Naive thymus-derived CD4-positive, alpha-beta T cell (primary cell): ENCODE results near the gene MSRB1. TPM values are rescaled to one million over a fixed set of nuclear protein-coding genes. Genes with fewer than 3 reads are reported as not detected.

Experiments
- ATAC-seq: fragments of 150-1000 bp; cut with Tn5 transposase; 2 replicates; pipeline ENCODE4 v1.10.0; 2021; ENCODE audit warnings: mild to moderate bottlenecking, moderate library complexity
- CTCF ChIA-PET: fragments of 350-600 bp; sonication (Branson Sonifier 250); formaldehyde crosslinking; loops from one replicate; lab custom pipeline; 2021; ENCODE audit warnings: antibody characterized with exemption; lab: Charles Lee
- POLR2A ChIA-PET: fragments of 350-600 bp; sonication (Branson Sonifier 250); formaldehyde crosslinking; loops from one replicate; lab custom pipeline; 2021; ENCODE audit warnings: antibody characterized with exemption, inconsistent platforms; lab: Charles Lee
- DNase-seq, 9 donors: peaks; one replicate each; pipeline versions ENCODE4 v3.0.0 to v3.0.0-alpha.2; 2020 to 2022; ENCODE audit warnings: mixed read lengths in 1 of 9
- H3K27ac ChIP-seq: one replicate; pipeline ENCODE4 v1.7.0; 2013; ENCODE audit warnings: mild to moderate bottlenecking, low read depth, low read length, moderate library complexity
- H3K27me3 ChIP-seq, 2 donors: one replicate each; pipeline ENCODE4 v1.7.0; 2013; ENCODE audit warnings: low read length in 2 of 2, mild to moderate bottlenecking in 2 of 2, moderate library complexity in 2 of 2; ENCODE audit not compliant: control insufficient read depth in 2 of 2, insufficient read depth in 2 of 2
- H3K36me3 ChIP-seq, 3 experiments: 1 replicate in 2 of 3; 2 replicates in 1 of 3; pipeline ENCODE4 v1.7.0; 2013; ENCODE audit warnings: low read length in 3 of 3, mild to moderate bottlenecking in 3 of 3, moderate library complexity in 1 of 3; ENCODE audit not compliant: insufficient read depth in 3 of 3, control insufficient read depth in 2 of 3
- H3K4me1 ChIP-seq, 2 donors: one replicate each; pipeline ENCODE4 v1.7.0; 2013; ENCODE audit warnings: low read length in 2 of 2, mild to moderate bottlenecking in 2 of 2, moderate library complexity in 1 of 2; ENCODE audit not compliant: control insufficient read depth in 2 of 2, insufficient read depth in 2 of 2
- H3K4me3 ChIP-seq: 2 replicates; pipeline ENCODE4 v1.7.0; 2013; ENCODE audit warnings: mild to moderate bottlenecking, low read length
- H3K9me3 ChIP-seq, 3 experiments: 1 replicate in 2 of 3; 2 replicates in 1 of 3; pipeline ENCODE4 v1.7.0; 2013; ENCODE audit warnings: low read length in 3 of 3; ENCODE audit not compliant: control insufficient read depth in 2 of 3
- H3K27ac Mint-ChIP-seq, 9 donors: one replicate each; pipeline ENCODE4 v1.8.0; 2020 to 2022; ENCODE audit warnings: mixed read lengths in 9 of 9, mild to moderate bottlenecking in 8 of 9, moderate library complexity in 5 of 9, inconsistent platforms in 2 of 9
- H3K27me3 Mint-ChIP-seq, 5 donors: one replicate each; pipeline ENCODE4 v1.8.0; 2021 to 2022; ENCODE audit warnings: mixed read lengths in 5 of 5, mild to moderate bottlenecking in 1 of 5
- H3K36me3 Mint-ChIP-seq, 5 donors: one replicate each; pipeline ENCODE4 v1.8.0; 2020 to 2022; ENCODE audit warnings: mixed read lengths in 5 of 5, mild to moderate bottlenecking in 3 of 5, inconsistent platforms in 1 of 5
- H3K4me1 Mint-ChIP-seq, 7 donors: one replicate each; pipeline ENCODE4 v1.8.0; 2020 to 2022; ENCODE audit warnings: mixed read lengths in 7 of 7, mild to moderate bottlenecking in 3 of 7, inconsistent platforms in 1 of 7
- H3K4me3 Mint-ChIP-seq, 10 donors: one replicate each; pipeline ENCODE4 v1.8.0; 2020 to 2022; ENCODE audit warnings: mild to moderate bottlenecking in 10 of 10, mixed read lengths in 10 of 10, moderate library complexity in 6 of 10, inconsistent platforms in 2 of 10
- H3K9me3 Mint-ChIP-seq, 11 donors: one replicate each; pipeline ENCODE4 v1.8.0; 2020 to 2022; ENCODE audit warnings: mixed read lengths in 11 of 11, mild to moderate bottlenecking in 4 of 11, inconsistent platforms in 1 of 11, moderate library complexity in 1 of 11
- intact Hi-C, 2 donors: fragments of 100-400 bp; cut with micrococcal nuclease; formaldehyde crosslinking; loops; one replicate each; pipeline ENCODE4 v1.15.1; 2023
- polyA plus RNA-seq, 2 donors: library from polyadenylated mRNA; unstranded; fragments of 300-500 nt; fragmentation: Illumina TruSeq; gene quantifications; one replicate each; pipeline ENCODE4 v1.2.3, GENCODE V29; 2021
- total RNA-seq, 6 experiments: library from RNA in 5 of 6; stranded (reverse) in 5 of 6; gene quantifications; 1 replicate in 5 of 6; 2 replicates in 1 of 6; pipeline ENCODE4 v1.2.3 and lab custom pipeline; 2021 to 2026

MSRB1 gene
- total and polyA plus RNA-seq, 7 experiments from 2014 or later: 5.5 to 27.0 (median 15.6) TPM

GRCh38 chr16:1932050-1933028 lies 10.7 kb downstream of the MSRB1 start:
- Histone ChIP-seq H3K4me1 (no peaks in the 10 kb centered on the region), H3K36me3 (no peaks in the 10 kb centered on the region), H3K27ac (no peak overlapping the region), H3K27me3 (no peaks in the 10 kb centered on the region), H3K9me3 (no peaks in the 10 kb centered on the region), H3K4me3 (no peak overlapping the region)
- Mint-ChIP-seq H3K4me1 (peaks cover 2 to 8% (median 4%) of the 10 kb centered on the region in 7 donors), H3K36me3 (no peaks in the 10 kb centered on the region), H3K4me3 (no peak overlapping the region), H3K27ac (no peak overlapping the region), H3K27me3 (no peaks in the 10 kb centered on the region), H3K9me3 (no peaks in the 10 kb centered on the region)
- ChIA-PET POLR2A (interaction anchor here (0.6 kb wide), 1 partner anchor 366 kb away, joined by 3 read pairs; no protein-coding TSS in a partner anchor), CTCF (no interaction called here)
- DNase-seq (no peak), ATAC-seq (no peak)
- intact Hi-C loops: no loop called here

GRCh38 chr16:1930338-1930720 lies 12.7 kb downstream of the MSRB1 start:
- no peak overlapping the region for H3K27ac Mint-ChIP-seq
- intact Hi-C loops: no loop called here
- no peaks in the 10 kb centered on the region for H3K36me3 Mint-ChIP-seq

DNA sequence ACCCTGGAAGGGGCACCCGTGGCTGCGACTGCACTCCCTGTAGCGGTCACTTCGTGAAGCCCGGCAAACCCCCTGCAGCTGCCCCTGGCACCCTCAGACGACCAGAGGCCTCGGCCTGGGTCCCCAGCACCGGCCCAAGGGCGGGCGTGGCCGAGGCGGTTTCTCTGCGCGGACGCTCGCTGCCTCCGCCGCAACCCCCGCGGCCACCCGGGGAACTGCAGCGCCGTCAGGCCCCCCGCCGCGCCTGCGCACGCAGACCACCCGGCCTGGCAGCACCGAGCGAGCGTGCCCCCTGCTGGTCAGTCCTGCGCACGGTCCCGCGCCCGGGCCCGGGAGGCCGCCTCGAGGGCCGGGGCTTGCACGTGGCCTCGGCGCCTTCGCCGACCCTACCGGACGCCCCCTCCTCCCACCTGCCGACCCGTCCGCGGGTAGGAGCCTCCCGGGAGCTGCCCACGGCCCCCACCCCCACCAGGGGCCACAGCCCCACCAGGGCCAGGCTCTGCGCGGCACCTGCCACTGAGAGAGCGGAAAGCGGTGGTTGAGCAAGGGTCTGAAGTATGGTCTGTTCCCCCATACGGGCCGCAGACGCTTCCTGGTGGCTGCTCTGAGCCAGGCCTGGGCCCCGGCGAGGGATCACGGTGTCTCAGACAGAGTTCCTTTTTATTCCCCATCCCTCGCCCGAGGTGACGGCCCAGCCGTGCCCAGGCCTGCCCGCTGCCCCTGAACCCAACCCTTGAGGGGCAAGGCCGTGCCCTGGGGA lies 13.2 kb downstream of the MSRB1 start:
- intact Hi-C loops: loop anchor here (1.0 to 10.0 kb wide), 6 partner anchors 14 to 405 kb away; partner anchors contain the start of genes HAGH (in 1 of the 2), MRPS34 (in 1 of the 2) and MSRB1 (in 1 of the 2)
- peak; percentile 83 to 99 (median 91) for DNase-seq
- H3K4me3 ChIP-seq: peak overlapping the region; percentile 48
- Mint-ChIP-seq H3K4me3 (peak overlapping the region in 6 of 10 donors; percentile 30 to 82 (median 74)), H3K9me3 (no peaks in the 10 kb centered on the region), H3K27me3 (peaks cover 0 to 3% (median 2%) of the 10 kb centered on the region in 5 donors), H3K36me3 (no peaks in the 10 kb centered on the region), H3K4me1 (peaks cover 2 to 8% (median 4%) of the 10 kb centered on the region in 7 donors), H3K27ac (no peak overlapping the region)
- H3K27me3 ChIP-seq: no peaks in the 10 kb centered on the region
- no peaks in the 10 kb centered on the region for H3K36me3 ChIP-seq
- H3K9me3 ChIP-seq: no peaks in the 10 kb centered on the region
- ATAC-seq: peak; percentile 100
- POLR2A ChIA-PET: interaction anchor here (0.6 to 1.5 kb wide), 5 partner anchors 12 to 226 kb away, joined by 3 to 11 read pairs (median 3); partner anchors contain the start of genes RPS2 and TRAF7
- H3K27ac ChIP-seq: peak overlapping the region; percentile 64
- H3K4me1 ChIP-seq: no peaks in the 10 kb centered on the region
- CTCF ChIA-PET: interaction anchor here (0.6 to 1.7 kb wide), 4 partner anchors 7 to 67 kb away, joined by 3 to 7 read pairs (median 4); partner anchors contain the start of gene MSRB1

More at GRCh38 chr16:1930338-1930720, 12.7 kb downstream of the MSRB1 start:
- ChIA-PET POLR2A (interaction anchor here (1.1 kb wide), 1 partner anchor 30 kb away, joined by 3 read pairs; no protein-coding TSS in a partner anchor), CTCF (interaction anchor here (0.6 to 1.7 kb wide), 2 partner anchors 13 to 67 kb away, joined by 3 to 7 read pairs; partner anchors contain the start of gene MSRB1)
- Histone ChIP-seq H3K9me3 (no peaks in the 10 kb centered on the region), H3K36me3 (no peaks in the 10 kb centered on the region), H3K4me1 (no peaks in the 10 kb centered on the region), H3K27me3 (no peaks in the 10 kb centered on the region), H3K4me3 (no peak overlapping the region), H3K27ac (no peak overlapping the region)
- Mint-ChIP-seq H3K4me1 (peaks cover 2 to 8% (median 4%) of the 10 kb centered on the region in 7 donors), H3K9me3 (no peaks in the 10 kb centered on the region), H3K27me3 (no peaks in the 10 kb centered on the region), H3K4me3 (peak overlapping the region in 2 of 10 donors; percentile 14 to 82)
- DNase-seq (no peak), ATAC-seq (no peak)

- POLR2A ChIA-PET: interaction anchor here (0.9 to 1.5 kb wide), 5 partner anchors 13 to 226 kb away, joined by 3 to 11 read pairs (median 3); partner anchors contain the start of genes NUBP2, RPS2, SPSB3 and TRAF7
- Mint-ChIP-seq H3K9me3 (no peaks in the 10 kb centered on the region), H3K4me3 (peak overlapping the region; percentile 72 to 89 (median 76)), H3K4me1 (peaks cover 2 to 8% (median 4%) of the 10 kb centered on the region in 7 donors), H3K36me3 (no peaks in the 10 kb centered on the region), H3K27me3 (peaks cover 0 to 10% (median 5%) of the 10 kb centered on the region in 5 donors), H3K27ac (peak overlapping the region in 8 of 9 donors; percentile 34 to 90 (median 69))
- Histone ChIP-seq H3K4me1 (no peaks in the 10 kb centered on the region), H3K9me3 (no peaks in the 10 kb centered on the region), H3K27ac (peak overlapping the region; percentile 64), H3K36me3 (no peaks in the 10 kb centered on the region), H3K4me3 (peak overlapping the region; percentile 48), H3K27me3 (no peaks in the 10 kb centered on the region)
- DNase-seq (peak in 1 of 9 donors; percentile 14), ATAC-seq (peak; percentile 5)
- intact Hi-C loops: loop anchor here (1.0 to 10.0 kb wide), 6 partner anchors 14 to 404 kb away; partner anchors contain the start of genes HAGH (in 1 of the 2), MRPS34 (in 1 of the 2) and MSRB1 (in 1 of the 2)
- CTCF ChIA-PET: interaction anchor here (0.7 to 1.7 kb wide), 4 partner anchors 8 to 360 kb away, joined by 3 to 7 read pairs (median 4); no protein-coding TSS in a partner anchor
Measured at GRCh38 chr16:1929105-1929504, 13.9 kb downstream of the MSRB1 start.

GRCh38 chr16:1926271-1926670 lies 16.7 kb downstream of the MSRB1 start:
- H3K4me3 Mint-ChIP-seq: no peak overlapping the region
- ChIA-PET POLR2A (no interaction called here), CTCF (no interaction called here)
- H3K9me3 ChIP-seq: no peaks in the 10 kb centered on the region
- no peak overlapping the region for H3K27ac Mint-ChIP-seq
- intact Hi-C loops: loop anchor here in 1 of 2 donors (10.0 kb wide), 1 partner anchor 401 kb away; no protein-coding TSS in a partner anchor
- H3K4me1 ChIP-seq: no peaks in the 10 kb centered on the region
- H3K36me3 Mint-ChIP-seq: peaks cover 0 to 5% (median 0%) of the 10 kb centered on the region in 5 donors
- no peaks in the 10 kb centered on the region for H3K27me3 ChIP-seq
- peaks cover 16 to 36% (median 24%) of the 10 kb centered on the region in 5 donors for H3K27me3 Mint-ChIP-seq
- H3K9me3 Mint-ChIP-seq: no peaks in the 10 kb centered on the region
- H3K4me1 Mint-ChIP-seq: peaks cover 3 to 9% (median 5%) of the 10 kb centered on the region in 7 donors
- H3K4me3 ChIP-seq: no peak overlapping the region
- H3K36me3 ChIP-seq: no peaks in the 10 kb centered on the region
- no peak for DNase-seq
- no peak for ATAC-seq
- H3K27ac ChIP-seq: no peak overlapping the region
